ENCODE data around the gene ZCCHC4.
"Not testable (repeated sequence)": the region's sequence is repeated elsewhere in the genome, so short reads cannot be mapped to it uniquely, and the experiment has no call there.

Gene ZCCHC4

DNA sequence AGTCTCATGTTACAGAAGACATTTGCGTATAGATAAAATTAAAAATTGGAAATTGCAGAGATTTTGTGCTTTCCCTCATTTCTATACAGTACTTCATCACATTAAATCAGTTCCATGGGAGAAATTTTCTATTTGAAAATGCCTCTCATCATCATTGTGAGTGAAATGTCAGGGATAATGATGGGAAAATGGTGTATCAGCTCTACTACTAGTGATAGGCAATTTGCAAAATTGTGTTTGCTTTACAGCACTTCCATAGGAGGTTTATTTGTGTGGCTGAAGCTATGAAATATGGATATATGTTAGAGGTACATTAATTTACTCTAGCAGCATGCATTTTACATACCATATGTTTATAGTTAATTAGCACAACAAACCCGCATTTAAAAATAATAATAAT is 43.5 kb downstream of the ZCCHC4 start:
- H3K9ac ChIP-seq (ENCODE audit: insufficient read length): no peak overlapping the region
- no peak overlapping the region for H3K4me3 ChIP-seq
- TF ChIP-seq POLR2AphosphoS5 (IDR thresholded peaks at IDR 0.05; ENCODE audit: borderline replicate concordance, low read depth, low read length) (no peak), EZH2 (IDR thresholded peaks at IDR 0.05) (no peak), FOXP2 (optimal IDR thresholded peaks at IDR 0.05; ENCODE audit: control extremely low read depth, extremely low read length, insufficient read depth) (no peak)
- H3K27ac ChIP-seq: no peak overlapping the region
- no peak for DNase-seq (ENCODE audit: low read depth, low spot score)
- no peaks in the 10 kb centered on the region; the same call in 1 of the 2 replicates for H3K36me3 ChIP-seq (ENCODE audit: insufficient read depth, low read length)
- no peaks in the 10 kb centered on the region for H3K9me3 ChIP-seq (ENCODE audit: low read depth, low read length)

- no peak overlapping the region for H3K27ac ChIP-seq
- no peak overlapping the region for H3K9ac ChIP-seq (ENCODE audit: insufficient read length)
- no peaks in the 10 kb centered on the region; the same call in 1 of the 2 replicates for H3K36me3 ChIP-seq (ENCODE audit: insufficient read depth, low read length)
- H3K4me3 ChIP-seq: no peak overlapping the region
- TF ChIP-seq FOXP2 (optimal IDR thresholded peaks at IDR 0.05; ENCODE audit: control extremely low read depth, extremely low read length, insufficient read depth): no peak
- no peak for TF ChIP-seq POLR2AphosphoS5 (IDR thresholded peaks at IDR 0.05; ENCODE audit: borderline replicate concordance, low read depth, low read length)
- TF ChIP-seq EZH2 (IDR thresholded peaks at IDR 0.05): no peak
- H3K9me3 ChIP-seq (ENCODE audit: low read depth, low read length): no peaks in the 10 kb centered on the region
- DNase-seq (ENCODE audit: low read depth, low spot score): no peak
These were observed 46.1 kb downstream of the ZCCHC4 start for GRCh38 chr4:25358515-25359275.

DNA sequence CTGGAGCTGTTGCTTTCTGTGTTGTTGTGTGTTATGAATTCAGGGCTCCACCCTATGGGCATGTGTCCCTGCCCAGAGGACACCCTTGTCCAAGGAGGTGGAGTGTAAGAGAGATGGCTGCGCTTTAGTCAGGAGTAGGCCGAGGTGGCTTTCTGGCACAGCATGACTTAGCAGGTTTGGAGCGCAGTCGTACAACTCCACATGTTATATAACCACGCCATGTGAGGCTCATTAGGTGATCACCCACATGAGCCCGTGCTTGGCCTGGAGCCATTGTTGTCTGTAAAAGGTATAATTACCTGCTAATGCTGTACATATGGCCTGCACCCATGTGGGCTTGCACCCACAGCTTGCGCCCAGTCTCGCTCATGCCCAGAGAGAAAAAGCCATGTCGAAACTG is 48.7 kb downstream of the ZCCHC4 start:
- H3K27ac ChIP-seq: no peak overlapping the region
- DNase-seq (ENCODE audit: low read depth, low spot score): no peak
- no peaks in the 10 kb centered on the region for H3K9me3 ChIP-seq (ENCODE audit: low read depth, low read length)
- TF ChIP-seq FOXP2 (optimal IDR thresholded peaks at IDR 0.05; ENCODE audit: control extremely low read depth, extremely low read length, insufficient read depth) (no peak), POLR2AphosphoS5 (IDR thresholded peaks at IDR 0.05; ENCODE audit: borderline replicate concordance, low read depth, low read length) (no peak), EZH2 (IDR thresholded peaks at IDR 0.05) (no peak)
- H3K9ac ChIP-seq (ENCODE audit: insufficient read length): no peak overlapping the region
- no peaks in the 10 kb centered on the region; the same call in 1 of the 2 replicates for H3K36me3 ChIP-seq (ENCODE audit: insufficient read depth, low read length)
- H3K4me3 ChIP-seq: no peak overlapping the region

DNA sequence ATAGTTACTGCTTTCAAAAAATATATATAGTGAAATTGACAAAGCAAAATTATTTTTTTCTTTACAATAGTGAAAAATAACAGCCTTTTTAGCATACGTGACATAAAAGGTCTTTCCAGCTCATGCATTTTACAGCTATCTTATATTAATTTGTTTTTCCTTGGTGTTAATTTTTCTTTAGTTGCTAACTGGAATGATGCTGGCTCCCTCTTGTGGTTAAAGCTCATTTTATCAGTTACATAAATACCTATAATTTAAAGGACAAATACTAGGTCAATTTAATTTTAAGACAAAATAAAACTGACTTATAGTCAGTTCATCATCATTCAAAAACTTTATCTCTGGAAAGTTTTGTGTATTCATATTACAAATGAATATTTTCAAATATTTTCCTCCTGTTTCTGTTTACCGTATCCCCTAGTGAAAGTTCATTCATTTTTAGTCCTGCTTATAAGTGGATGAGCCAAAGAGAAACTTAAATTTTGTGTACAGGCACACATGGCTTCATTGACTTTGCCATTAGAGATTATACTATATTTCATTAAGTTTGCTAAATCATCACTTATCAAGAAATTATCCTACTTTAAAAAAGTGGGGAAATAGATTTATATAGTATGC is 54.5 kb downstream of the ZCCHC4 start:
- H3K27ac ChIP-seq: no peak overlapping the region
- no peaks in the 10 kb centered on the region for H3K36me3 ChIP-seq (ENCODE audit: insufficient read depth, low read length)
- no peak overlapping the region for H3K9ac ChIP-seq (ENCODE audit: insufficient read length)
- no peak for DNase-seq (ENCODE audit: low read depth, low spot score)
- no peaks in the 10 kb centered on the region for H3K9me3 ChIP-seq (ENCODE audit: low read depth, low read length)
- TF ChIP-seq POLR2AphosphoS5 (IDR thresholded peaks at IDR 0.05; ENCODE audit: borderline replicate concordance, low read depth, low read length): no peak
- no peak for TF ChIP-seq EZH2 (IDR thresholded peaks at IDR 0.05)
- no peak for TF ChIP-seq FOXP2 (optimal IDR thresholded peaks at IDR 0.05; ENCODE audit: control extremely low read depth, extremely low read length, insufficient read depth)
- H3K4me3 ChIP-seq: no peak overlapping the region

DNA sequence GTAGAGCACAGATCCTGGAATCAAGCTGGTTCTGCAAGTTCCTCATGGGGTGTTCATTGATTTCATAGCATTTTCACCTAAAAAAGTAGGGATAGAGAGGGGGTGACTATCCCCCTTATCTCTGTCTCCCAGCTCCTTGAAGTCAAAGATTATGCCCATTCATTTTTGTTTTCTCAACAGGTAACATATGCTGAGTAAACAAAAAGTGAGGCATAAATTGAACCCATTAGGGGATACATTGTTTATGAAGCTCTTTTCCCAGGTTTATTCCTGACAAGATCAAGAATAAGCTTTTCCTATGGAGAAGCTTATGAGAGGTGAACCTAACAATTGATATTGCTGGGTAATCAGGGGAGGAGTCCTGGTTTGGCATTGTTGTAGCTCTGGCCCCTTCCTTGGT is 55.3 kb downstream of the ZCCHC4 start:
- no peak for DNase-seq (ENCODE audit: low read depth, low spot score)
- Histone ChIP-seq H3K9ac (ENCODE audit: insufficient read length) (no peak overlapping the region), H3K9me3 (ENCODE audit: low read depth, low read length) (no peaks in the 10 kb centered on the region), H3K4me3 (no peak overlapping the region), H3K27ac (no peak overlapping the region), H3K36me3 (ENCODE audit: insufficient read depth, low read length) (no peaks in the 10 kb centered on the region)
- TF ChIP-seq POLR2AphosphoS5 (IDR thresholded peaks at IDR 0.05; ENCODE audit: borderline replicate concordance, low read depth, low read length) (no peak), FOXP2 (optimal IDR thresholded peaks at IDR 0.05; ENCODE audit: control extremely low read depth, extremely low read length, insufficient read depth) (no peak), EZH2 (IDR thresholded peaks at IDR 0.05) (no peak)

DNA sequence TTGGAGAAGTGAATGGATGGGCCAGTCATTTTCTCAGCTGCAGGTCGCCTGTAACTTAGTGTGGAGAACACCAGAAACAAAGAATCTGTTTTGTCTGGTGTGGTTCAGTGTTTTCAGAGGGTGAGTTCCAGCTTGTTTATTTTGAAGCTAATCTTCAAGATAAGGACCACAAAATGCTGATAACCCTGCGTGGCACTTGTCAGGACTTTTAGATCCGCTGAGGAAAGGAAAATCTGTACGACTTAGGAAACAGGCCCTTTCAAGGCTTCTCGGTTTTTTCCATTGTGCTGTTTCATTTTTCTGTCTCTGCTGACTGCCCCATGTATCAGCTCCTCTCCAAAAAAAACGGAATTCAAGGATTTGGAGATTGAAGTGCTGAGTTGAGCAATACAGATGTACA is 55.7 kb downstream of the ZCCHC4 start:
- Histone ChIP-seq H3K9me3 (ENCODE audit: low read depth, low read length) (no peaks in the 10 kb centered on the region), H3K36me3 (ENCODE audit: insufficient read depth, low read length) (no peaks in the 10 kb centered on the region), H3K9ac (ENCODE audit: insufficient read length) (no peak overlapping the region), H3K4me3 (no peak overlapping the region), H3K27ac (no peak overlapping the region)
- TF ChIP-seq POLR2AphosphoS5 (IDR thresholded peaks at IDR 0.05; ENCODE audit: borderline replicate concordance, low read depth, low read length): no peak
- TF ChIP-seq EZH2 (IDR thresholded peaks at IDR 0.05): no peak
- TF ChIP-seq FOXP2 (optimal IDR thresholded peaks at IDR 0.05; ENCODE audit: control extremely low read depth, extremely low read length, insufficient read depth): no peak
- no peak for DNase-seq (ENCODE audit: low read depth, low spot score)

- H3K4me3 ChIP-seq: no peak overlapping the region
- TF ChIP-seq POLR2AphosphoS5 (IDR thresholded peaks at IDR 0.05; ENCODE audit: borderline replicate concordance, low read depth, low read length): no peak
- TF ChIP-seq EZH2 (IDR thresholded peaks at IDR 0.05): no peak
- no peak for TF ChIP-seq FOXP2 (optimal IDR thresholded peaks at IDR 0.05; ENCODE audit: control extremely low read depth, extremely low read length, insufficient read depth)
- no peak for DNase-seq (ENCODE audit: low read depth, low spot score)
- no peaks in the 10 kb centered on the region for H3K9me3 ChIP-seq (ENCODE audit: low read depth, low read length)
- H3K9ac ChIP-seq (ENCODE audit: insufficient read length): no peak overlapping the region
- no peaks in the 10 kb centered on the region for H3K36me3 ChIP-seq (ENCODE audit: insufficient read depth, low read length)
- H3K27ac ChIP-seq: no peak overlapping the region
These were observed 57.7 kb downstream of the ZCCHC4 start for GRCh38 chr4:25370242-25370641.

DNA sequence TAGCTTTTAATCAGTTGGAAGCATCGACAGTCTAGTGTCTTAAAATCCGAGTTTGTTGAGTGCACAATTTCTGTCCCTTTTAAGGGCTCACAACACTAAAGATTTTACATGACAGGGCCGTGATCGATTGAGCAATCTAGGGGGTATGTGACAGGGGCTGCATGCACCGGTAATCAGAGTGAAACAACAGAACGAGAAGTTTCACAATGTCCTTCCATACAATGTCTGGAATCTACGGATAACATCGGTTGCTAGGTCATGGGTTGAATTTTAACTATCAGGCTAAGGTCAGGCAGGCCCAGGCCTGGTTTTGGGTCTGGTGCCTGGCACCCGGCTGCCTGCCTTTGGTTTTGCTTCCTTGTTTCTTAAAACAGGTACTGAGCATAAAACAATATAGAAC is 60.0 kb downstream of the ZCCHC4 start:
- H3K9ac ChIP-seq (ENCODE audit: insufficient read length); H3K4me3 ChIP-seq; DNase-seq (ENCODE audit: low read depth, low spot score); H3K9me3 ChIP-seq (ENCODE audit: low read depth, low read length); H3K36me3 ChIP-seq (ENCODE audit: insufficient read depth, low read length); H3K27ac ChIP-seq: not testable (repeated sequence)

Data from SK-N-MC (cell line).